ENCODE measurements around the gene CEP97.

DNA sequence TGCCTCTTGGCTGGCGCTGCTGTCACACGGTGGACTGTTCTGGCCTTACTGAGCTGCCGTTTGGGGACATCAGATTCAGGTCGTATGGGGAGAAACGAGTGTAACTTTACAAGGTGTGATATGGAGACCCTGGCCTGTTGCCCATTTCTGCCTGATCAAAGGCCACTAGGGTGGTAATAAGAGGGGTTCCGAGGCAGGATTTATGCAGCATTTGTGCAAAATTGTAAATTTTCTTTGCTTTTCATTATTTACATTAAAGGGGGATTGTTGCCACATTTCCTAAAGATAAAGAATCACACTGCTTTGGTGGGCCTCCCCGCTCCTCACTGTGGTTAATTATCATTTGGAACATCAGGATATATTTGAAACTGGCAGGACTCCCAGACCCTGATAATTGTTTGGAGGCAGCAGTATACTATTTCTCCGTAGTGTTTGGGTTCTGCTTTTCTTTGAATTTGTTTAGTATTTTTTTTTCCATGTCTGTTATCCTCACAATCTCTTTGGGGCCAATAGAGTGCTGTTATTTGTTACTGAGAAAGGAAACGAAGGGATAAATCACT, 55.5 kb downstream of the CEP97 start:
- TF ChIP-seq, protein P1, sequence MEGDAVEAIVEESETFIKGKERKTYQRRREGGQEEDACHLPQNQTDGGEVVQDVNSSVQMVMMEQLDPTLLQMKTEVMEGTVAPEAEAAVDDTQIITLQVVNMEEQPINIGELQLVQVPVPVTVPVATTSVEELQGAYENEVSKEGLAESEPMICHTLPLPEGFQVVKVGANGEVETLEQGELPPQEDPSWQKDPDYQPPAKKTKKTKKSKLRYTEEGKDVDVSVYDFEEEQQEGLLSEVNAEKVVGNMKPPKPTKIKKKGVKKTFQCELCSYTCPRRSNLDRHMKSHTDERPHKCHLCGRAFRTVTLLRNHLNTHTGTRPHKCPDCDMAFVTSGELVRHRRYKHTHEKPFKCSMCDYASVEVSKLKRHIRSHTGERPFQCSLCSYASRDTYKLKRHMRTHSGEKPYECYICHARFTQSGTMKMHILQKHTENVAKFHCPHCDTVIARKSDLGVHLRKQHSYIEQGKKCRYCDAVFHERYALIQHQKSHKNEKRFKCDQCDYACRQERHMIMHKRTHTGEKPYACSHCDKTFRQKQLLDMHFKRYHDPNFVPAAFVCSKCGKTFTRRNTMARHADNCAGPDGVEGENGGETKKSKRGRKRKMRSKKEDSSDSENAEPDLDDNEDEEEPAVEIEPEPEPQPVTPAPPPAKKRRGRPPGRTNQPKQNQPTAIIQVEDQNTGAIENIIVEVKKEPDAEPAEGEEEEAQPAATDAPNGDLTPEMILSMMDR (IDR thresholded peaks at IDR 0.05): no peak
- no peak for TF ChIP-seq POLR2A (IDR thresholded peaks at IDR 0.05)
